Lung (tissue), 12 donors: Measurements from ENCODE around the gene MEPCE. TPM values are rescaled to one million over a fixed set of nuclear protein-coding genes. Genes with fewer than 3 reads are reported as not detected.
"Not testable (repeated sequence)": the region's sequence is repeated elsewhere in the genome, so short reads cannot be mapped to it uniquely, and the experiment has no call there.

Experiments used
- ATAC-seq: fragments of 200-7000 bp; cut with Tn5 transposase; one replicate; pipeline ENCODE4 v1.9.1; 2020; ENCODE audit warnings: moderate number of reproducible peaks; ENCODE audit not compliant: insufficient read depth, low FRiP score
- DNase-seq, 3 donors: peaks; one replicate each; pipeline ENCODE4 v3.0.0-alpha.2; 2013 to 2017
- H3K27ac ChIP-seq, 2 donors: one replicate each; pipeline ENCODE4 v1.5.1; 2013; ENCODE audit warnings: mild to moderate bottlenecking in 2 of 2, moderate library complexity in 2 of 2, control low read depth in 1 of 2, inconsistent platforms in 1 of 2, low read depth in 1 of 2, low read length in 1 of 2
- H3K27me3 ChIP-seq, 3 donors: one replicate each; pipeline ENCODE4 v1.5.1; 2013; ENCODE audit warnings: low read length in 2 of 3; ENCODE audit not compliant: control insufficient read depth in 3 of 3, insufficient read depth in 3 of 3
- H3K36me3 ChIP-seq, 4 donors: one replicate each; pipeline ENCODE4 v1.5.1; 2013; ENCODE audit warnings: low read length in 4 of 4, mild to moderate bottlenecking in 1 of 4, moderate library complexity in 1 of 4; ENCODE audit not compliant: control insufficient read depth in 4 of 4, insufficient read depth in 4 of 4
- H3K4me1 ChIP-seq, 5 donors: one replicate each; pipeline ENCODE4 v1.5.1; 2013; ENCODE audit warnings: low read length in 5 of 5, mild to moderate bottlenecking in 2 of 5, moderate library complexity in 1 of 5; ENCODE audit not compliant: control insufficient read depth in 5 of 5, insufficient read depth in 5 of 5
- H3K4me3 ChIP-seq: one replicate; pipeline ENCODE4 v1.5.1; 2013; ENCODE audit warnings: mild to moderate bottlenecking, control low read depth, moderate library complexity
- H3K9ac ChIP-seq, 2 donors: one replicate each; pipeline ENCODE4 v1.5.1; 2013; ENCODE audit warnings: low read length in 2 of 2, control low read depth in 1 of 2; ENCODE audit not compliant: insufficient read depth in 1 of 2
- H3K9me3 ChIP-seq, 4 donors: one replicate each; pipeline ENCODE4 v1.5.1; 2013; ENCODE audit warnings: low read length in 3 of 4, mild to moderate bottlenecking in 1 of 4, moderate library complexity in 1 of 4; ENCODE audit not compliant: control insufficient read depth in 4 of 4, insufficient read depth in 3 of 4
- CTCF ChIP-seq: IDR thresholded peaks from 2 replicates; pipeline ENCODE4 v1.5.1; 2012; ENCODE audit warnings: mild to moderate bottlenecking; ENCODE audit errors: control extremely low read depth, extremely low read depth
- WGBS, 2 donors: extraction: QIAGEN DNeasy Blood & Tissue Kit; methylation state at CpG; one replicate each; pipeline ENCODE4 v1.1.7; 2013; 5-methylcytosine and 5-hydroxymethylcytosine counted together
- polyA plus RNA-seq, 2 donors: library from polyadenylated mRNA; stranded (reverse); fragments of 200-250 nt; gene quantifications; one replicate each; pipeline ENCODE4 v1.2.1, GENCODE V29; 2013
- total RNA-seq, 2 donors: library from RNA; depleted of rRNA in 1 of 2; stranded (reverse); fragments of >200 nt in 1 of 2; gene quantifications; one replicate each; pipeline ENCODE4 v1.2.1, GENCODE V29; 2014 to 2021
- donor health status: control.
- donor health status: control.
- donor health status: Bipolar disorder and iron deficiency.
- donor health status: healthy.
- donor health status: DM: yes; HTN: yes; CAD: no.

MEPCE gene
- total and polyA plus RNA-seq, 4 donors, result 25.6 to 38.7 (median 29.1) TPM

DNA sequence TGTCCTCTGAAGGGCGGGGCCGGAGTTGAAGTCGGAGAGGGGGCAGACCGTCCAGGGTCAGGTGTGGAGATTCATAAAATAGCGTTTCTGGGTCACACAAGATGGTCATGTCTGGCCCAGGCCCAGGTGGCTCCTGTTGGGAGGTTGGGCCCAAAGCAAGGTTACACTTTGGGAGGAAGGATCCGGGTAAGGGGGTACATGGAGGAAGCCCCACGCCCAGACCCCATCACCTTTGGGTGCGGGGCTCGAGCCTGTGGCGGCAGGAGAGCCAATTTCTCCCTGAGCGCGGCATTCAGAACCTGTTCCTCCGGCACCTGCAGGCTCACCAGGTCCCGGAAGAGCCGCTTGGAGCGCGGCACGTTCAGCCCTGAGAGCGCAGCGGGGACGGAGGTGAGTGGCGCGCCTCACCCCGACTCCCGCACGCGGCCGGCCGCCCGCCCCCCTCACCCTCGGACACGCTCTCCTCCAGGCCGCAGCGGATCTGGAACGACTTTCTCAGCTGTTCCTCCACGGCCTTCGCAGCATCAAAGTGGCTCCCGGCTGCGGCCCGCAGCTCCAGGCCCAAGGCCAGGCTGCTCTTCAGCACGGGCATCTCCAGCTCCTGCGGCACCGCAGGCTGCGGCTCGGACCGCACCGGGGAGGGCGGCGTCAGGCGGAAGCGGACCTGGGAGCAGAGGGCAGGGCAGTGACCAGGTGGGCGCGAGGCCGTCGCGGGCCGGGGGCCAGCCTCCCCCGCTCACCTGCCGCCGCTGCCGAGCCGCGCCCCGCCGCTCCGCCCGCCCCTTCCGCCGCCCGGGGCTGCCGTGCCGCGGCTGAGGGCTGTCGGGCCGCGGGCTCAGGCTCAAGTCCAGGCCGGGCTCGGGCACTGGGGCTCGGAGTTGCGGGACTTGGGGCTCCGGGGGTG is 6.0 kb downstream of the MEPCE start:
- Histone ChIP-seq H3K9me3 (no peaks in the 10 kb centered on the region), H3K4me1 (peaks cover 4 to 25% (median 14%) of the 10 kb centered on the region in 5 donors), H3K9ac (peak overlapping the region in 1 of 2 donors; percentile 49), H3K27me3 (no peaks in the 10 kb centered on the region), H3K27ac (peak overlapping the region; percentile 94 to 96), H3K36me3 (peaks cover 4 to 28% (median 18%) of the 10 kb centered on the region in 4 donors), H3K4me3 (peak overlapping the region; percentile 78)
- WGBS, 2 donors, result 1 to 2% methylated on average over 51 to 81 of the region's 81 CpGs
- DNase-seq, result peak; percentile 32 to 34 (median 34)
- no peak for TF ChIP-seq CTCF
- ATAC-seq, result peak; percentile 13

GRCh38 chr7:100437150-100438100 is 7.8 kb downstream of the MEPCE start:
- H3K27me3 ChIP-seq, result no peaks in the 10 kb centered on the region
- 91 to 94% methylated on average over 28 of the region's 28 CpGs for whole genome bisulfite sequencing, 2 donors
- H3K4me3 ChIP-seq, result no peak overlapping the region
- ATAC-seq, result no peak
- H3K9me3 ChIP-seq, result no peaks in the 10 kb centered on the region
- H3K36me3 ChIP-seq, result peaks cover 4 to 21% (median 18%) of the 10 kb centered on the region in 4 donors
- TF ChIP-seq CTCF, result no peak
- H3K9ac ChIP-seq, result peak overlapping the region in 1 of 2 donors; percentile 26
- DNase-seq, result no peak
- no peak overlapping the region for H3K27ac ChIP-seq
- H3K4me1 ChIP-seq, result peaks cover 0 to 13% (median 6%) of the 10 kb centered on the region in 5 donors

GRCh38 chr7:100438172-100438571 is 8.5 kb downstream of the MEPCE start:
- TF ChIP-seq CTCF, result no peak
- no peak for ATAC-seq
- peaks cover 0 to 13% (median 8%) of the 10 kb centered on the region in 5 donors for H3K4me1 ChIP-seq
- H3K36me3 ChIP-seq, result peaks cover 4 to 17% (median 12%) of the 10 kb centered on the region in 4 donors
- no peak overlapping the region for H3K27ac ChIP-seq
- no peaks in the 10 kb centered on the region for H3K9me3 ChIP-seq
- H3K4me3 ChIP-seq, result no peak overlapping the region
- H3K27me3 ChIP-seq, result no peaks in the 10 kb centered on the region
- DNase-seq, result no peak
- WGBS, 2 donors, result 47 to 60% methylated on average over 2 of the region's 2 CpGs
- no peak overlapping the region for H3K9ac ChIP-seq

- WGBS, 2 donors, result 94 to 97% methylated on average over 8 of the region's 8 CpGs
- H3K9ac ChIP-seq, H3K4me3 ChIP-seq, H3K4me1 ChIP-seq, DNase-seq, H3K9me3 ChIP-seq, H3K27ac ChIP-seq, ATAC-seq, H3K27me3 ChIP-seq: not testable (repeated sequence)
- H3K36me3 ChIP-seq, result peaks cover 3 to 11% (median 8%) of the 10 kb centered on the region in 4 donors
Observed at GRCh38 chr7:100438731-100439130, 9.1 kb downstream of the MEPCE start.

GRCh38 chr7:100439244-100439643 is 9.6 kb downstream of the MEPCE start:
- H3K9ac ChIP-seq, H3K36me3 ChIP-seq, H3K9me3 ChIP-seq, DNase-seq, H3K27ac ChIP-seq, H3K27me3 ChIP-seq, H3K4me3 ChIP-seq, ATAC-seq, H3K4me1 ChIP-seq: not testable (repeated sequence)
- 93 to 94% methylated on average over 7 of the region's 7 CpGs for WGBS, 2 donors
